GM23338 (cell line): ENCODE results near the gene SPRR1B. TPM values are rescaled to one million over a fixed set of nuclear protein-coding genes. Genes with fewer than 3 reads are reported as not detected.

ENCODE experiments used
- ATAC-seq: fragments of 200-7000 bp; cut with Tn5 transposase; 3 replicates; pipeline ENCODE4 v1.9.1; 2020
- DNase-seq: peaks from one replicate; pipeline ENCODE4 v3.0.0-alpha.2; 2015; ENCODE audit warnings: low spot score
- H2AFZ ChIP-seq: fragments of 200-600 bp; sonication (generic); 2 replicates; pipeline ENCODE4 v1.8.0; 2016; ENCODE audit warnings: antibody characterized with exemption, mild to moderate bottlenecking, moderate library complexity
- H3F3A ChIP-seq: fragments of 200-600 bp; sonication (generic); replicated peaks from 2 replicates; pipeline ENCODE4 v1.8.0; 2017; ENCODE audit warnings: antibody characterized with exemption, mixed run types, low read depth
- H3K27ac ChIP-seq: fragments of 200-600 bp; sonication (generic); 2 replicates; pipeline ENCODE4 v1.6.1; 2016; ENCODE audit warnings: low read depth
- H3K27me3 ChIP-seq: fragments of 200-600 bp; sonication (generic); 2 replicates; pipeline ENCODE4 v1.8.0; 2016; ENCODE audit warnings: mild to moderate bottlenecking, mixed run types, moderate library complexity; ENCODE audit not compliant: insufficient read depth
- H3K36me3 ChIP-seq: fragments of 200-600 bp; sonication (generic); 2 replicates; pipeline ENCODE4 v1.8.0; 2016; ENCODE audit warnings: mild to moderate bottlenecking; ENCODE audit not compliant: insufficient read depth
- H3K4me1 ChIP-seq: fragments of 200-600 bp; sonication (generic); 2 replicates; pipeline ENCODE4 v1.8.0; 2016; ENCODE audit warnings: mild to moderate bottlenecking, moderate library complexity; ENCODE audit not compliant: insufficient read depth
- H3K4me2 ChIP-seq: fragments of 200-600 bp; sonication (generic); 2 replicates; pipeline ENCODE4 v1.7.1; 2017; ENCODE audit warnings: mixed run types
- H3K4me3 ChIP-seq: fragments of 200-600 bp; sonication (generic); 2 replicates; pipeline ENCODE4 v1.6.1; 2016; ENCODE audit warnings: mixed run types
- H3K79me2 ChIP-seq: fragments of 200-600 bp; sonication (generic); replicated peaks from 2 replicates; pipeline ENCODE4 v1.8.0; 2017; ENCODE audit warnings: mild to moderate bottlenecking; ENCODE audit not compliant: insufficient read depth
- H3K9me2 ChIP-seq: fragments of 200-600 bp; sonication (generic); 2 replicates; pipeline ENCODE4 v1.8.0; 2017; ENCODE audit not compliant: insufficient read depth
- H4K20me1 ChIP-seq: fragments of 200-600 bp; sonication (generic); replicated peaks from 2 replicates; pipeline ENCODE4 v1.8.0; 2017; ENCODE audit warnings: mild to moderate bottlenecking; ENCODE audit not compliant: insufficient read depth
- H3K27ac Mint-ChIP-seq: 2 replicates; pipeline ENCODE4 v1.8.0; 2020; ENCODE audit warnings: inconsistent platforms, mild to moderate bottlenecking, moderate library complexity, mixed read lengths
- H3K27me3 Mint-ChIP-seq: 3 replicates; pipeline ENCODE4 v1.8.0; 2022; ENCODE audit warnings: low read depth, mild to moderate bottlenecking, moderate library complexity, mixed read lengths, inconsistent platforms; ENCODE audit not compliant: insufficient read depth, poor library complexity
- H3K36me3 Mint-ChIP-seq: 3 replicates; pipeline ENCODE4 v1.8.0; 2021; ENCODE audit warnings: low read depth, mild to moderate bottlenecking, inconsistent platforms, moderate library complexity, mixed read lengths
- H3K4me1 Mint-ChIP-seq: 3 replicates; pipeline ENCODE4 v1.8.0; 2020; ENCODE audit warnings: mild to moderate bottlenecking, inconsistent platforms, mixed read lengths
- H3K4me3 Mint-ChIP-seq: 3 replicates; pipeline ENCODE4 v1.8.0; 2021; ENCODE audit warnings: moderate library complexity, mild to moderate bottlenecking, inconsistent platforms, mixed read lengths
- H3K9me3 Mint-ChIP-seq: 3 replicates; pipeline ENCODE4 v1.8.0; 2020; ENCODE audit warnings: moderate library complexity, mild to moderate bottlenecking, inconsistent platforms, mixed read lengths
- NANOG ChIP-seq: IDR thresholded peaks from 2 replicates; pipeline ENCODE4 v1.6.1; 2016; ENCODE audit warnings: antibody characterized with exemption, borderline replicate concordance
- POLR2AphosphoS5 ChIP-seq: IDR thresholded peaks from 2 replicates; pipeline ENCODE4 v1.6.1; 2016; ENCODE audit warnings: antibody characterized with exemption, low read depth
- ZNF114 ChIP-seq: fragments of 250-450 bp; sonication (Bioruptor Pico); IDR thresholded peaks from 2 replicates; pipeline ENCODE4 v1.5.0; 2020; ENCODE audit warnings: mild to moderate bottlenecking, moderate library complexity
- ZNF331 ChIP-seq: fragments of 250-450 bp; sonication (Bioruptor Pico); IDR thresholded peaks from 2 replicates; pipeline ENCODE4 v1.5.0; 2020; ENCODE audit warnings: low read depth, mild to moderate bottlenecking, moderate library complexity
- polyA plus RNA-seq: library from polyadenylated mRNA; unstranded; fragments of >200 nt; fragmentation: Nextera tagmentation; extraction: Ambion mirVana; gene quantifications from 2 replicates; pipeline ENCODE4 v1.2.1, GENCODE V29; 2016
- total RNA-seq: library from RNA; depleted of rRNA; stranded (reverse); fragments of >200 nt; shearing (Covaris generic); gene quantifications from 2 replicates; pipeline ENCODE4 v1.2.3, GENCODE V29; 2014
- TF ChIP-seq, protein P1 (sequence below): IDR thresholded peaks from one replicate; pipeline ENCODE4 v1.6.1; 2018; ENCODE audit warnings: antibody characterized with exemption; ENCODE audit not compliant: unreplicated experiment
- TF ChIP-seq, protein P2 (sequence below), 2 experiments: fragments of 200-600 bp in 1 of 2; sonication (generic) in 1 of 2; conservative IDR thresholded peaks; 2 replicates each; pipeline versions ENCODE4 v1.5.1 to v1.6.1; 2016 to 2017; ENCODE audit warnings: antibody characterized with exemption in 2 of 2, low read depth in 2 of 2, mild to moderate bottlenecking in 2 of 2, moderate library complexity in 1 of 2
- TF ChIP-seq, protein P3 (sequence below): IDR thresholded peaks from 2 replicates; pipeline ENCODE4 v1.6.1; 2016; ENCODE audit warnings: antibody characterized with exemption
- TF ChIP-seq, protein P4 (sequence below): fragments of 250-450 bp; sonication (Bioruptor Pico); IDR thresholded peaks from 2 replicates; pipeline ENCODE4 v1.5.0; 2020; ENCODE audit warnings: mild to moderate bottlenecking, moderate library complexity

The SPRR1B gene
- total and polyA plus RNA-seq, 2 experiments from 2014 or later: not detected

DNA sequence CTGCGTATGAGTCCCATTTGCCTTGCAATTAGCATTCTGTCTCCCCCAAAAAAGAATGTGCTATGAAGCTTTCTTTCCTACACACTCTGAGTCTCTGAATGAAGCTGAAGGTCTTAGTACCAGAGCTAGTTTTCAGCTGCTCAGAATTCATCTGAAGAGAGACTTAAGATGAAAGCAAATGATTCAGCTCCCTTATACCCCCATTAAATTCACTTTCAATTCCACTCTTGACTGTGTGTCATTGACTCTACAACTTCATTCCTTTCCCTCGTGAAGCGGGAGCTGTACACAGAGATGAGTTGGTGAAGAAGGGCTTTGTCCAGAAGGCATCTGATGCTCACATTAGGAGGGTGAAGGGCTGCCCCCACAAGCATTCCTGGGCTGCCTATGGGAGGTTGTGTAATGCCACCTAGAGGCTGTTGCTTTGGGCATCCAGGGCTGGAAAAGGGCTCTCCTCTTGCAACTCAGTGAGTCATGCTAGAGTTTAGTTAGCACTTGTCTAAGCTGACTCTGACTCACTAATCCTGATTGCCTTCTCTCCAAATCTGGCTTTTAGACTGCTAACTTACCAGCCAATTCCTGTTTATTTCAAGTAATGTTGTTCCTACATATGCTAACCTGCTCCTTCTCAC, 1.8 kb downstream of the SPRR1B start:
- H3K36me3 ChIP-seq: no peaks in the 10 kb centered on the region
- H3K9me2 ChIP-seq: peaks cover 5% of the 10 kb centered on the region; the same call in 1 of the 2 replicates
- H3K36me3 Mint-ChIP-seq: no peaks in the 10 kb centered on the region
- H3K4me3 Mint-ChIP-seq: no peak overlapping the region
- no peaks in the 10 kb centered on the region for H3K4me1 ChIP-seq
- peaks cover 7% of the 10 kb centered on the region; the same call in 2 of the 3 replicates for H3K4me1 Mint-ChIP-seq
- H3K27me3 Mint-ChIP-seq: peaks cover 2% of the 10 kb centered on the region
- H3F3A ChIP-seq: no peaks in the 10 kb centered on the region
- H2AFZ ChIP-seq: peak overlapping the region; percentile 52; the same call in 1 of the 2 replicates
- no peaks in the 10 kb centered on the region for H3K27me3 ChIP-seq
- H3K4me2 ChIP-seq: no peak overlapping the region
- no peak overlapping the region for H3K27ac ChIP-seq
- H4K20me1 ChIP-seq: no peaks in the 10 kb centered on the region
- H3K79me2 ChIP-seq: no peaks in the 10 kb centered on the region
- ATAC-seq (peak; percentile 100), DNase-seq (peak; percentile 73)
- H3K4me3 ChIP-seq: no peak overlapping the region
- TF ChIP-seq ZNF114: no peak
- TF ChIP-seq, protein P1, sequence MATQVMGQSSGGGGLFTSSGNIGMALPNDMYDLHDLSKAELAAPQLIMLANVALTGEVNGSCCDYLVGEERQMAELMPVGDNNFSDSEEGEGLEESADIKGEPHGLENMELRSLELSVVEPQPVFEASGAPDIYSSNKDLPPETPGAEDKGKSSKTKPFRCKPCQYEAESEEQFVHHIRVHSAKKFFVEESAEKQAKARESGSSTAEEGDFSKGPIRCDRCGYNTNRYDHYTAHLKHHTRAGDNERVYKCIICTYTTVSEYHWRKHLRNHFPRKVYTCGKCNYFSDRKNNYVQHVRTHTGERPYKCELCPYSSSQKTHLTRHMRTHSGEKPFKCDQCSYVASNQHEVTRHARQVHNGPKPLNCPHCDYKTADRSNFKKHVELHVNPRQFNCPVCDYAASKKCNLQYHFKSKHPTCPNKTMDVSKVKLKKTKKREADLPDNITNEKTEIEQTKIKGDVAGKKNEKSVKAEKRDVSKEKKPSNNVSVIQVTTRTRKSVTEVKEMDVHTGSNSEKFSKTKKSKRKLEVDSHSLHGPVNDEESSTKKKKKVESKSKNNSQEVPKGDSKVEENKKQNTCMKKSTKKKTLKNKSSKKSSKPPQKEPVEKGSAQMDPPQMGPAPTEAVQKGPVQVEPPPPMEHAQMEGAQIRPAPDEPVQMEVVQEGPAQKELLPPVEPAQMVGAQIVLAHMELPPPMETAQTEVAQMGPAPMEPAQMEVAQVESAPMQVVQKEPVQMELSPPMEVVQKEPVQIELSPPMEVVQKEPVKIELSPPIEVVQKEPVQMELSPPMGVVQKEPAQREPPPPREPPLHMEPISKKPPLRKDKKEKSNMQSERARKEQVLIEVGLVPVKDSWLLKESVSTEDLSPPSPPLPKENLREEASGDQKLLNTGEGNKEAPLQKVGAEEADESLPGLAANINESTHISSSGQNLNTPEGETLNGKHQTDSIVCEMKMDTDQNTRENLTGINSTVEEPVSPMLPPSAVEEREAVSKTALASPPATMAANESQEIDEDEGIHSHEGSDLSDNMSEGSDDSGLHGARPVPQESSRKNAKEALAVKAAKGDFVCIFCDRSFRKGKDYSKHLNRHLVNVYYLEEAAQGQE: no peak
- TF ChIP-seq NANOG: no peak
- TF ChIP-seq, protein P2, sequence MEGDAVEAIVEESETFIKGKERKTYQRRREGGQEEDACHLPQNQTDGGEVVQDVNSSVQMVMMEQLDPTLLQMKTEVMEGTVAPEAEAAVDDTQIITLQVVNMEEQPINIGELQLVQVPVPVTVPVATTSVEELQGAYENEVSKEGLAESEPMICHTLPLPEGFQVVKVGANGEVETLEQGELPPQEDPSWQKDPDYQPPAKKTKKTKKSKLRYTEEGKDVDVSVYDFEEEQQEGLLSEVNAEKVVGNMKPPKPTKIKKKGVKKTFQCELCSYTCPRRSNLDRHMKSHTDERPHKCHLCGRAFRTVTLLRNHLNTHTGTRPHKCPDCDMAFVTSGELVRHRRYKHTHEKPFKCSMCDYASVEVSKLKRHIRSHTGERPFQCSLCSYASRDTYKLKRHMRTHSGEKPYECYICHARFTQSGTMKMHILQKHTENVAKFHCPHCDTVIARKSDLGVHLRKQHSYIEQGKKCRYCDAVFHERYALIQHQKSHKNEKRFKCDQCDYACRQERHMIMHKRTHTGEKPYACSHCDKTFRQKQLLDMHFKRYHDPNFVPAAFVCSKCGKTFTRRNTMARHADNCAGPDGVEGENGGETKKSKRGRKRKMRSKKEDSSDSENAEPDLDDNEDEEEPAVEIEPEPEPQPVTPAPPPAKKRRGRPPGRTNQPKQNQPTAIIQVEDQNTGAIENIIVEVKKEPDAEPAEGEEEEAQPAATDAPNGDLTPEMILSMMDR (conservative IDR thresholded peaks at IDR 0.05; ENCODE audit: low read depth in 2 of 2): peak; percentile 65 to 75
- TF ChIP-seq, protein P3, sequence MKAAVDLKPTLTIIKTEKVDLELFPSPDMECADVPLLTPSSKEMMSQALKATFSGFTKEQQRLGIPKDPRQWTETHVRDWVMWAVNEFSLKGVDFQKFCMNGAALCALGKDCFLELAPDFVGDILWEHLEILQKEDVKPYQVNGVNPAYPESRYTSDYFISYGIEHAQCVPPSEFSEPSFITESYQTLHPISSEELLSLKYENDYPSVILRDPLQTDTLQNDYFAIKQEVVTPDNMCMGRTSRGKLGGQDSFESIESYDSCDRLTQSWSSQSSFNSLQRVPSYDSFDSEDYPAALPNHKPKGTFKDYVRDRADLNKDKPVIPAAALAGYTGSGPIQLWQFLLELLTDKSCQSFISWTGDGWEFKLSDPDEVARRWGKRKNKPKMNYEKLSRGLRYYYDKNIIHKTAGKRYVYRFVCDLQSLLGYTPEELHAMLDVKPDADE: no peak
- TF ChIP-seq, protein P4, sequence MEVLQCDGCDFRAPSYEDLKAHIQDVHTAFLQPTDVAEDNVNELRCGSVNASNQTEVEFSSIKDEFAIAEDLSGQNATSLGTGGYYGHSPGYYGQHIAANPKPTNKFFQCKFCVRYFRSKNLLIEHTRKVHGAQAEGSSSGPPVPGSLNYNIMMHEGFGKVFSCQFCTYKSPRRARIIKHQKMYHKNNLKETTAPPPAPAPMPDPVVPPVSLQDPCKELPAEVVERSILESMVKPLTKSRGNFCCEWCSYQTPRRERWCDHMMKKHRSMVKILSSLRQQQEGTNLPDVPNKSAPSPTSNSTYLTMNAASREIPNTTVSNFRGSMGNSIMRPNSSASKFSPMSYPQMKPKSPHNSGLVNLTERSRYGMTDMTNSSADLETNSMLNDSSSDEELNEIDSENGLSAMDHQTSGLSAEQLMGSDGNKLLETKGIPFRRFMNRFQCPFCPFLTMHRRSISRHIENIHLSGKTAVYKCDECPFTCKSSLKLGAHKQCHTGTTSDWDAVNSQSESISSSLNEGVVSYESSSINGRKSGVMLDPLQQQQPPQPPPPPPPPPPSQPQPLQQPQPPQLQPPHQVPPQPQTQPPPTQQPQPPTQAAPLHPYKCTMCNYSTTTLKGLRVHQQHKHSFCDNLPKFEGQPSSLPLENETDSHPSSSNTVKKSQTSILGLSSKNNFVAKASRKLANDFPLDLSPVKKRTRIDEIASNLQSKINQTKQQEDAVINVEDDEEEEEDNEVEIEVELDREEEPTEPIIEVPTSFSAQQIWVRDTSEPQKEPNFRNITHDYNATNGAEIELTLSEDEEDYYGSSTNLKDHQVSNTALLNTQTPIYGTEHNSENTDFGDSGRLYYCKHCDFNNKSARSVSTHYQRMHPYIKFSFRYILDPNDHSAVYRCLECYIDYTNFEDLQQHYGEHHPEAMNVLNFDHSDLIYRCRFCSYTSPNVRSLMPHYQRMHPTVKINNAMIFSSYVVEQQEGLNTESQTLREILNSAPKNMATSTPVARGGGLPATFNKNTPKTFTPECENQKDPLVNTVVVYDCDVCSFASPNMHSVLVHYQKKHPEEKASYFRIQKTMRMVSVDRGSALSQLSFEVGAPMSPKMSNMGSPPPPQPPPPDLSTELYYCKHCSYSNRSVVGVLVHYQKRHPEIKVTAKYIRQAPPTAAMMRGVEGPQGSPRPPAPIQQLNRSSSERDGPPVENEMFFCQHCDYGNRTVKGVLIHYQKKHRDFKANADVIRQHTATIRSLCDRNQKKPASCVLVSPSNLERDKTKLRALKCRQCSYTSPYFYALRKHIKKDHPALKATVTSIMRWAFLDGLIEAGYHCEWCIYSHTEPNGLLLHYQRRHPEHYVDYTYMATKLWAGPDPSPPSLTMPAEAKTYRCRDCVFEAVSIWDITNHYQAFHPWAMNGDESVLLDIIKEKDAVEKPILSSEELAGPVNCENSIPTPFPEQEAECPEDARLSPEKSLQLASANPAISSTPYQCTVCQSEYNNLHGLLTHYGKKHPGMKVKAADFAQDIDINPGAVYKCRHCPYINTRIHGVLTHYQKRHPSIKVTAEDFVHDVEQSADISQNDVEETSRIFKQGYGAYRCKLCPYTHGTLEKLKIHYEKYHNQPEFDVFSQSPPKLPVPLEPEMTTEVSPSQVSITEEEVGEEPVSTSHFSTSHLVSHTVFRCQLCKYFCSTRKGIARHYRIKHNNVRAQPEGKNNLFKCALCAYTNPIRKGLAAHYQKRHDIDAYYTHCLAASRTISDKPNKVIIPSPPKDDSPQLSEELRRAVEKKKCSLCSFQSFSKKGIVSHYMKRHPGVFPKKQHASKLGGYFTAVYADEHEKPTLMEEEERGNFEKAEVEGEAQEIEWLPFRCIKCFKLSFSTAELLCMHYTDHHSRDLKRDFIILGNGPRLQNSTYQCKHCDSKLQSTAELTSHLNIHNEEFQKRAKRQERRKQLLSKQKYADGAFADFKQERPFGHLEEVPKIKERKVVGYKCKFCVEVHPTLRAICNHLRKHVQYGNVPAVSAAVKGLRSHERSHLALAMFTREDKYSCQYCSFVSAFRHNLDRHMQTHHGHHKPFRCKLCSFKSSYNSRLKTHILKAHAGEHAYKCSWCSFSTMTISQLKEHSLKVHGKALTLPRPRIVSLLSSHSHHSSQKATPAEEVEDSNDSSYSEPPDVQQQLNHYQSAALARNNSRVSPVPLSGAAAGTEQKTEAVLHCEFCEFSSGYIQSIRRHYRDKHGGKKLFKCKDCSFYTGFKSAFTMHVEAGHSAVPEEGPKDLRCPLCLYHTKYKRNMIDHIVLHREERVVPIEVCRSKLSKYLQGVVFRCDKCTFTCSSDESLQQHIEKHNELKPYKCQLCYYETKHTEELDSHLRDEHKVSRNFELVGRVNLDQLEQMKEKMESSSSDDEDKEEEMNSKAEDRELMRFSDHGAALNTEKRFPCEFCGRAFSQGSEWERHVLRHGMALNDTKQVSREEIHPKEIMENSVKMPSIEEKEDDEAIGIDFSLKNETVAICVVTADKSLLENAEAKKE (CRISPR knock-in tag): 0 out of 2 replicates have a peak, but pooled peaks have one; percentile 31
- no peak for TF ChIP-seq POLR2AphosphoS5
- TF ChIP-seq ZNF331 (CRISPR knock-in tag): no peak
- H3K27ac Mint-ChIP-seq: 0 out of 2 replicates have a peak overlapping the region, but pooled peaks have one; percentile 49
- 0 out of 3 replicates have a peak, but pooled peaks cover 3% of the 10 kb centered on the region for H3K9me3 Mint-ChIP-seq
